IPS-18a (cell line): ENCODE measurements around the gene TIAM1.

Experiments used
- H3K27ac ChIP-seq: one replicate; pipeline ENCODE4 v1.5.1; 2013; ENCODE audit warnings: low read length
- H3K27me3 ChIP-seq: one replicate; pipeline ENCODE4 v1.6.1; 2013; ENCODE audit warnings: mild to moderate bottlenecking, low read length; ENCODE audit not compliant: control insufficient read depth, insufficient read depth
- H3K36me3 ChIP-seq: one replicate; pipeline ENCODE4 v1.6.1; 2013; ENCODE audit warnings: low read depth, low read length; ENCODE audit not compliant: control insufficient read depth
- H3K4me1 ChIP-seq: one replicate; pipeline ENCODE4 v1.6.1; 2013; ENCODE audit warnings: low read depth, low read length; ENCODE audit not compliant: control insufficient read depth
- H3K4me3 ChIP-seq: one replicate; pipeline ENCODE4 v1.5.1; 2013; ENCODE audit warnings: low read length
- H3K9ac ChIP-seq: one replicate; pipeline ENCODE4 v1.6.1; 2013; ENCODE audit warnings: mild to moderate bottlenecking, low read length, moderate library complexity
- H3K9me3 ChIP-seq: one replicate; pipeline ENCODE4 v1.6.1; 2013; ENCODE audit warnings: low read depth, low read length; ENCODE audit not compliant: control insufficient read depth

The TIAM1 gene

DNA sequence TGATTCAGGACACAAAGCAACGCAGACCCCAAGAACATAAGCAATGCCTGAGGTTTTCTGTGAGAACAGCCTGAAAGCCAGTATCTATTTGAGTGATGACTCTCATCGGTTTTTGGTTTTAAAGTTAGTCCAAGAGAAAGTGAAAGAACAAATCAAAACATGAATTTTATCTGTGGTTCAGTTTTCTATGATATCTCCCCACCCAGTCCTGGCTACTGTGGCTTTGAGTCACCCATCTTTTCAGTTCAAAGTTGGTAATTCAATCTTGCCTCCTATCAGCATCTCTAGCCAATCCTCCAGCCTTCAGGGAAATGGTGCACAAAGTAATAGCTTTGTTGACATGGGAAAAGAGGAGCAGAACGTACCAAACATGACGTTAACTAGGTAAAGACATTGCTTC is 265.3 kb downstream of the TIAM1 start:
- H3K4me3 ChIP-seq, result no peak overlapping the region
- H3K9me3 ChIP-seq, result no peaks in the 10 kb centered on the region
- H3K36me3 ChIP-seq, result no peaks in the 10 kb centered on the region
- no peaks in the 10 kb centered on the region for H3K4me1 ChIP-seq
- H3K27ac ChIP-seq, result no peak overlapping the region
- H3K27me3 ChIP-seq, result no peaks in the 10 kb centered on the region
- H3K9ac ChIP-seq, result no peak overlapping the region

DNA sequence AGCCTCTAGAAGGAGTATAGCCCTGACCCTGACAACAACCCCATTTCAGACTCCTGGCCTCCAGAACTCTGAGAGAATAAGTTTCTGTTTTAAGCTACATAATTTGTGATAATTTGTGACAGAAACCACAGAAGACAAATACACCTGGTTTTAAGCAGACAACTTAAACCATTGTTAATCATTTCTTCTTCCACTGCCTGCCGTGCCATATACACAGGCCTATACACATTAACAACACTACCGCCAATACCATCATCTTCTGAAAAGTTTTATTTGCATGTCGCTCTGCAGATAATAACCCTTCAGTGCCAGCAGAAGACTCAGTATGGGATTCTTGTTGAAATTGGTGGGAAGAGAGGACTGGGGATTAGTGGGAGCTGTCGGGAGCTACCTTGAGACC is 265.8 kb downstream of the TIAM1 start:
- Histone ChIP-seq H3K4me1 (no peaks in the 10 kb centered on the region), H3K9me3 (no peaks in the 10 kb centered on the region)

DNA sequence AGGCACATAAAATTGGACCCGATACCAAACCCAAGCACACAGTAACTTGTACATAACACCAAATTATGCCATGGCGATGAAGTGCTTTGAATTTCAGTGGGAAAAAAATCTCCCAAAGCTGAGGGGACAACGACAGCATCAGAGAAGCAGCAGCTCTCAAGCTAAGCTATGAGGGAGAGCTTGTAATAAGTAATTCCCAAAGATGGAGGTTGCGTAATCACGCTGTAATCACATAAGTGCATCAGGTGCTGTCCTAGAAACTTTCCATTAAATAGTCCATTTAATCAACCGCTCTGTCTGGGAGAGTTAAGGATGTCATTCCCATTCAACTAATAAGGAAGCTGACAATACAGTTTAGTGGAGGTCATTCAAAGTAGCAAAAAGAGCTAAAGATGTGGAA is 268.2 kb downstream of the TIAM1 start:
- H3K4me1 ChIP-seq, result no peaks in the 10 kb centered on the region
- no peak overlapping the region for H3K4me3 ChIP-seq
- H3K36me3 ChIP-seq, result no peaks in the 10 kb centered on the region
- no peak overlapping the region for H3K27ac ChIP-seq
- no peaks in the 10 kb centered on the region for H3K9me3 ChIP-seq
- no peak overlapping the region for H3K9ac ChIP-seq
- H3K27me3 ChIP-seq, result no peaks in the 10 kb centered on the region

More for the DNA sequence above, 265.8 kb downstream of the TIAM1 start:
- Histone ChIP-seq H3K9ac (no peak overlapping the region), H3K27ac (no peak overlapping the region), H3K27me3 (no peaks in the 10 kb centered on the region), H3K36me3 (no peaks in the 10 kb centered on the region), H3K4me3 (no peak overlapping the region)

DNA sequence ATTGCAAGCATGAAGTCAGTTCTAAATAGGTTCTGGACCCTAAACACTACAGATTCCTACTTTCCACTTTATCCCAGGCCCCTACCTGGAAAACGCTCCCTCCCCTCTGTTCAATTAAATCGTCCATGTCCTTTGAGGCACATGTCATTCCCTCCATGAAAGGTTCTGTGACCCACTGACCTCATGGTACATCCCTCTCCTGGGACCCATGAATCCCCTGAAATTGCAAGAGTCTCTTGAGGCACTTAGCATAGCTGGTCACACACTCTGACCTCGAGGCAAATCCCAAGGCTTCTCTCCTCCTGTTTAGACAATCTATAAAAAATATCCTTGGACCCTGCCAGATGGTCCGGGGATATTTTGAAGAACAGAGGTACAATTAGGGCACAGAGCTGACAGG is 271.5 kb downstream of the TIAM1 start:
- H3K9me3 ChIP-seq, result no peaks in the 10 kb centered on the region
- H3K4me3 ChIP-seq, result no peak overlapping the region
- H3K27ac ChIP-seq, result no peak overlapping the region
- H3K27me3 ChIP-seq, result no peaks in the 10 kb centered on the region
- no peak overlapping the region for H3K9ac ChIP-seq
- no peaks in the 10 kb centered on the region for H3K4me1 ChIP-seq
- H3K36me3 ChIP-seq, result no peaks in the 10 kb centered on the region
